Neural progenitor cell (in vitro differentiated cells): ENCODE data around the gene ACRBP. TPM values are rescaled to one million over a fixed set of nuclear protein-coding genes. Genes with fewer than 3 reads are reported as not detected.

Experiments
- DNase-seq: peaks from one replicate; pipeline ENCODE4 v3.0.0-alpha.2; 2016; ENCODE audit warnings: low spot score
- H2AFZ ChIP-seq: fragments of 200-600 bp; sonication (generic); replicated peaks from 2 replicates; pipeline ENCODE4 v1.6.1; 2016; ENCODE audit warnings: antibody characterized with exemption
- H3F3A ChIP-seq: fragments of 200-600 bp; sonication (generic); 2 replicates; pipeline ENCODE4 v1.6.1; 2016; ENCODE audit warnings: antibody characterized with exemption, low read depth
- H3K27ac ChIP-seq: fragments of 200-600 bp; sonication (generic); 2 replicates; pipeline ENCODE4 v1.5.1; 2016; ENCODE audit warnings: mild to moderate bottlenecking
- H3K27me3 ChIP-seq: fragments of 200-600 bp; sonication (generic); 2 replicates; pipeline ENCODE4 v1.6.1; 2016; ENCODE audit warnings: mild to moderate bottlenecking, moderate library complexity
- H3K36me3 ChIP-seq: fragments of 200-600 bp; sonication (generic); 2 replicates; pipeline ENCODE4 v1.5.1; 2016
- H3K4me1 ChIP-seq: fragments of 200-600 bp; sonication (generic); 2 replicates; pipeline ENCODE4 v1.6.1; 2016; ENCODE audit warnings: mixed run types
- H3K4me2 ChIP-seq: fragments of 200-600 bp; sonication (generic); 2 replicates; pipeline ENCODE4 v1.6.1; 2016
- H3K4me3 ChIP-seq: fragments of 200-600 bp; sonication (generic); 2 replicates; pipeline ENCODE4 v1.5.1; 2016
- H3K79me2 ChIP-seq: fragments of 200-600 bp; sonication (generic); 2 replicates; pipeline ENCODE4 v1.6.1; 2016; ENCODE audit warnings: low read depth
- H3K9ac ChIP-seq: fragments of 200-600 bp; sonication (generic); 2 replicates; pipeline ENCODE4 v1.6.1; 2016
- H3K9me3 ChIP-seq: fragments of 200-600 bp; sonication (generic); 2 replicates; pipeline ENCODE4 v1.5.1; 2016; ENCODE audit warnings: low read depth
- H4K20me1 ChIP-seq: fragments of 200-600 bp; sonication (generic); 2 replicates; pipeline ENCODE4 v1.6.1; 2016; ENCODE audit warnings: low read depth
- H3K27ac Mint-ChIP-seq: 3 replicates; pipeline ENCODE4 v1.8.0; 2021; ENCODE audit warnings: mixed read lengths
- H3K27me3 Mint-ChIP-seq: 2 replicates; pipeline ENCODE4 v1.8.0; 2022; ENCODE audit warnings: low read depth, mild to moderate bottlenecking, inconsistent platforms, moderate library complexity, mixed read lengths; ENCODE audit not compliant: insufficient read depth
- H3K36me3 Mint-ChIP-seq: 3 replicates; pipeline ENCODE4 v1.8.0; 2021; ENCODE audit warnings: mixed read lengths
- H3K4me1 Mint-ChIP-seq: 3 replicates; pipeline ENCODE4 v1.8.0; 2021; ENCODE audit warnings: mixed read lengths
- H3K4me3 Mint-ChIP-seq: 3 replicates; pipeline ENCODE4 v1.8.0; 2021; ENCODE audit warnings: mild to moderate bottlenecking, moderate library complexity, mixed read lengths
- H3K9me3 Mint-ChIP-seq: 3 replicates; pipeline ENCODE4 v1.8.0; 2020; ENCODE audit warnings: mixed read lengths
- CTCF ChIP-seq: fragments of 200-600 bp; sonication (generic); IDR thresholded peaks from 2 replicates; pipeline ENCODE4 v1.5.1; 2017; ENCODE audit warnings: antibody characterized with exemption, mild to moderate bottlenecking
- EZH2 ChIP-seq: fragments of 200-600 bp; sonication (generic); IDR thresholded peaks from 2 replicates; pipeline ENCODE4 v1.6.1; 2017; ENCODE audit warnings: antibody characterized with exemption, mild to moderate bottlenecking, moderate library complexity
- EZH2phosphoT487 ChIP-seq: fragments of 200-600 bp; sonication (generic); IDR thresholded peaks from 2 replicates; pipeline ENCODE4 v1.6.1; 2017; ENCODE audit warnings: antibody characterized with exemption
- total RNA-seq: library from RNA; depleted of rRNA; stranded (reverse); fragments of >200 nt; gene quantifications from 2 replicates; pipeline ENCODE4 v1.2.3, GENCODE V29; 2015; ENCODE audit warnings: low replicate concordance

The ACRBP gene
- total RNA-seq, 1 donor from 2014 or later: 2.7 TPM

GRCh38 chr12:6666211-6666610 is 19.0 kb upstream of the ACRBP start:
- Histone ChIP-seq H4K20me1 (no peaks in the 10 kb centered on the region), H3K9ac (no peak overlapping the region), H2AFZ (no peak overlapping the region), H3K9me3 (no peaks in the 10 kb centered on the region), H3K4me3 (no peak overlapping the region), H3K36me3 (no peaks in the 10 kb centered on the region), H3K4me2 (no peak overlapping the region), H3K79me2 (peaks cover 17% of the 10 kb centered on the region), H3F3A (peaks cover 35% of the 10 kb centered on the region), H3K27me3 (no peaks in the 10 kb centered on the region), H3K4me1 (peaks cover 6% of the 10 kb centered on the region), H3K27ac (no peak overlapping the region)
- Mint-ChIP-seq H3K4me1 (peaks cover 14% of the 10 kb centered on the region), H3K36me3 (peaks cover 23% of the 10 kb centered on the region), H3K4me3 (no peak overlapping the region), H3K27me3 (peaks cover 4% of the 10 kb centered on the region), H3K27ac (no peak overlapping the region), H3K9me3 (no peaks in the 10 kb centered on the region)
- no peak for DNase-seq
- TF ChIP-seq EZH2 (no peak), EZH2phosphoT487 (no peak), CTCF (no peak)

- H4K20me1 ChIP-seq: no peaks in the 10 kb centered on the region
- no peak for DNase-seq
- no peak overlapping the region for H3K9ac ChIP-seq
- H3K27ac Mint-ChIP-seq: no peak overlapping the region
- no peak overlapping the region for H3K4me2 ChIP-seq
- no peak overlapping the region for H2AFZ ChIP-seq
- H3K9me3 Mint-ChIP-seq: no peaks in the 10 kb centered on the region
- peaks cover 6% of the 10 kb centered on the region for H3K4me1 ChIP-seq
- H3K4me3 ChIP-seq: no peak overlapping the region
- H3K4me1 Mint-ChIP-seq: peaks cover 14% of the 10 kb centered on the region
- no peaks in the 10 kb centered on the region for H3K27me3 ChIP-seq
- no peak overlapping the region for H3K4me3 Mint-ChIP-seq
- no peaks in the 10 kb centered on the region for H3K36me3 ChIP-seq
- peaks cover 35% of the 10 kb centered on the region for H3F3A ChIP-seq
- H3K27ac ChIP-seq: no peak overlapping the region
- peaks cover 4% of the 10 kb centered on the region for H3K27me3 Mint-ChIP-seq
- H3K36me3 Mint-ChIP-seq: peaks cover 17% of the 10 kb centered on the region
- no peak for TF ChIP-seq EZH2
- no peak for TF ChIP-seq CTCF
- no peak for TF ChIP-seq EZH2phosphoT487
- peaks cover 30% of the 10 kb centered on the region for H3K79me2 ChIP-seq
- no peaks in the 10 kb centered on the region for H3K9me3 ChIP-seq
Observed at GRCh38 chr12:6664902-6665301, 17.7 kb upstream of the ACRBP start.

GRCh38 chr12:6662906-6663742 is 15.9 kb upstream of the ACRBP start, which contains the start of gene ING4:
ING4 (minus strand) TSS chr12:6663119; CDS start chr12:6663101, 18 bp downstream.
- Histone ChIP-seq H3K79me2 (peaks cover 48% of the 10 kb centered on the region), H4K20me1 (no peaks in the 10 kb centered on the region), H3K9me3 (no peaks in the 10 kb centered on the region), H3K4me1 (peaks cover 6% of the 10 kb centered on the region), H3K9ac (peak within 1 kb of the TSS; percentile 89), H3F3A (peaks cover 30% of the 10 kb centered on the region), H3K4me2 (peak within 1 kb of the TSS; percentile 98), H3K4me3 (peak within 1 kb of the TSS; percentile 79), H3K36me3 (no peaks in the 10 kb centered on the region), H3K27ac (peak within 1 kb of the TSS; percentile 62), H2AFZ (peak within 1 kb of the TSS; percentile 77), H3K27me3 (no peaks in the 10 kb centered on the region)
- Mint-ChIP-seq H3K36me3 (peaks cover 14% of the 10 kb centered on the region), H3K27ac (peak within 1 kb of the TSS; percentile 98), H3K27me3 (peaks cover 7% of the 10 kb centered on the region), H3K4me1 (peaks cover 14% of the 10 kb centered on the region), H3K9me3 (no peaks in the 10 kb centered on the region), H3K4me3 (peak within 1 kb of the TSS; percentile 97)
- peak; percentile 99 for DNase-seq
- TF ChIP-seq EZH2phosphoT487 (no peak), CTCF (no peak), EZH2 (no peak)
